GM18520 (cell line): ENCODE measurements around the gene TANC2.
A peak's percentile ranks its signal among the peaks of the same experiment; 100 is the strongest.
"Not testable (repeated sequence)": the region's sequence is repeated elsewhere in the genome, so short reads cannot be mapped to it uniquely, and the experiment has no call there.

Source experiments
- ATAC-seq: cut with Tn5 transposase; IDR thresholded peaks from one replicate; pipeline ENCODE4 v1.9.1; 2021; ENCODE audit not compliant: unreplicated experiment

The TANC2 gene

DNA sequence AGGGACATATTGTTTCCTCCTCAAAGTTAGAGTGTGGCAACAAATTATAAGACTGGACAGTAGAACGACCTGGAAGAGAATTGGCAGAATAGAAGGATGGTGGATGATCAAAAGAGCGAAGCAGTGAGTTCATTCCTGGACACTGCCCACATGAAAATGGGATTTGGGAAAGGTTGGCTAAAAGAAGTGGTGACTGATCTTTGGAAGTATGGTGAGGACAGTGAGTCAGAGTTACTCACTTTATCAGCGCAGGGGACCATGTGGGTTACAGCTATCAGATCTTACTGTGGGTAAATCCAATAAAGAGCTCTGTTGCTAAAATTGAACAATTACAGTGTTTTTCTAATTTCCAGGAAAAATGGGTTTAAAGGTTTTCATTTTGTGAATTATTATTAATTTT is 2.7 kb upstream of the TANC2 start:
- no peak for ATAC-seq

DNA sequence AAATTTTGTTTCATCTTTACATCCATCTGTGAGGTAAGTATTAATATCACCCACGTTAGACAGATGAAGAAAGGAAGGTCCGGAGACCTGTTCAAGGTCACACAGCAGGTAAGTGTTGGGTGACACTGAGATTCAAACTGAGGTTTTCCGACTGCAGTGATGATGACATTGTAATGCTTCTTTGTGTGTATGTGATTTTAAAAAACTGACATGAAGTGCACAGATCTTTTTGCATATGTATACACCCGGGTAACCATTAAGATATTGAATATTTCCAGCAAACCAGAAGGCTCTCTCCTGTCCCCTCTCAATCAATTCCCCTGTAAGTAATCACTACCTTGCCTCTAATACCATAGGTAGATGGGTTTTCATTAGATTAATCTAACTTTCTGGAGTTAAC is 1.5 kb upstream of the TANC2 start:
- no peak for ATAC-seq

GRCh38 chr17:62965174-62965685 is 805 bp upstream of the TANC2 start:
- no peak for ATAC-seq

- no peak for ATAC-seq
Measured at GRCh38 chr17:62966426-62967204, 580 bp downstream of the TANC2 start.

GRCh38 chr17:62967205-62967529 is 1.1 kb downstream of the TANC2 start:
- ATAC-seq = no peak

- peak; percentile 64 for ATAC-seq
Measured at GRCh38 chr17:62968445-62968923, 2.4 kb downstream of the TANC2 start.

DNA sequence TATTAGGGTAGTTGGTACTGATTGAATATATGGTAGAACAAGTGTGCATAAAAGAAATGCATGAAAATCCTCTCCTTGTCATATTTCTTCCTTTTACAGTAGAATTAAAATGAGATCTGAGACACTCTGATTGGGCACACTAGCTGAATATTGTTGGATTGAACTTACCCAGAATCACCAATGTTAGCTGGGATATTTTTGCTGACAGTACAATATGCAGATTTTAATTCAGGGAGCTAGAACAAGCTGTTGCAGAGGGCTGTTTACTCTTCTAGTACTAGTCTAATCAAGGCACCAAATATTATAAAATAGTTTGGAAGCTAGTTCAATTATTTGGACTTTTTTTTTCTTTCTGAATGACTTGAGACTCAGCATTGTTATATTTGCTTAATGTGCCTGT is 4.6 kb downstream of the TANC2 start:
- ATAC-seq = no peak

- ATAC-seq = no peak
Measured at GRCh38 chr17:62971853-62972252, 5.8 kb downstream of the TANC2 start.

- ATAC-seq = no peak
Measured at GRCh38 chr17:62974788-62975187, 8.8 kb downstream of the TANC2 start.

DNA sequence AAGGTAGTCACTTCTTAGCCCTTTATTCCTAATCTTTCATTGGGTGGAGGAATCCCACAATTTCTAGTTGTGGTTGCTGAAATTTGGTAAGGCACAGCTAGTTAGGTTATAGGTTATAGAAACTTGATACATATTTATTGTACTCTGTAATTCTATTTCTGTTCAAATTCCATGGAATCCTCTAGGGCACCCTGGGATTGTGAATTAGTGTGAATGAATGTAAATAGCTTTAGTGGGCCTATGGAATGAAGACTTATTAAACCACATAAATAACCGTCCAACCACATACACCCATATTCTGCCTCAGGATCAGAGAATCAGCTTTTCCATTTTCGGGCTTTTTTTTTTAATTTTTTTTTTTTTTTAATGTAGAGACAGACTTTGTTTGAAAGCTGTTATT is 9.2 kb downstream of the TANC2 start:
- ATAC-seq = no peak

GRCh38 chr17:62976643-62977231 is 10.7 kb downstream of the TANC2 start:
- ATAC-seq = not testable (repeated sequence)

- ATAC-seq = no peak
Measured at GRCh38 chr17:62980842-62981241, 14.8 kb downstream of the TANC2 start.

GRCh38 chr17:62981933-62982332 is 15.9 kb downstream of the TANC2 start:
- no peak for ATAC-seq

DNA sequence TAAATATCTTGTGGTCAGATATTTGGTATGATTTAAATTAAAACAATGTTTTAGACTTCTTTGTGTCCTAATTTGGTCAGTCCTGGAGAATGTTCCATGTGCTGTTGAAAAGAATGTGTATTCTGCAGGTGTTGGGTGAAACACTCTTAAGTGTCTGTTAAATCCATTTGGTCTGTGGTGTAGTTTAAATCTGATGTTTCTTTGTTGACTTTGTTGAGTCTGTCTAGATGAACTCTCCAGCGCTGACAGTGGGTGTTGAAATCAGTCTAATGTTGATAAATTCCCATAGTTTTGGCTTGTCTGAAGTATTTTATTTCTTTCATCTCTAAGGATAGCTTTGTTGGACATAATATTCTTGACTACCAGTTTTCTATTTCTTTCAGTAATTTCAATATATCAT is 18.8 kb downstream of the TANC2 start:
- ATAC-seq = no peak

- ATAC-seq = no peak
Measured at GRCh38 chr17:62986549-62986948, 20.5 kb downstream of the TANC2 start.

DNA sequence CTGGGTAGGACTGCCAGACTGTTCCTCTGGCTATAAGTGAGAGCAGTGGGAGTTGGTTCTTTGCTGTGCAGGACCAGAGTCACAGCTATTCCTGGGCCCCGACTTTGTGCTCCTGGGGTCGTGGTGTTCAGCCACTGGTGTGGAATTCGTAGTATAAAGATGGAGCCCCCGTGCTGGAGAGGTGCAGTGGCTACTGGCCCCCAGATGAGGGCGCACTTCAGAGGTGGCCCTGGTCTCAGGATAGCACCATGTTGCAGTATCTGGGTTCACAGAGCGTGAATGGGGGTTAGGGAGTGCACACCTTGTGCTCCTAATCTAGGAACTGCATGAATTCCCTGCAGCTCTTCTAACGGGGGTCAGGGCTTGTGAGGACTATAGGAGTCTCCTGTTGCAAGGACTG is 21.1 kb downstream of the TANC2 start:
- ATAC-seq = no peak

- ATAC-seq = no peak
Measured at GRCh38 chr17:62989501-62989900, 23.5 kb downstream of the TANC2 start.

DNA sequence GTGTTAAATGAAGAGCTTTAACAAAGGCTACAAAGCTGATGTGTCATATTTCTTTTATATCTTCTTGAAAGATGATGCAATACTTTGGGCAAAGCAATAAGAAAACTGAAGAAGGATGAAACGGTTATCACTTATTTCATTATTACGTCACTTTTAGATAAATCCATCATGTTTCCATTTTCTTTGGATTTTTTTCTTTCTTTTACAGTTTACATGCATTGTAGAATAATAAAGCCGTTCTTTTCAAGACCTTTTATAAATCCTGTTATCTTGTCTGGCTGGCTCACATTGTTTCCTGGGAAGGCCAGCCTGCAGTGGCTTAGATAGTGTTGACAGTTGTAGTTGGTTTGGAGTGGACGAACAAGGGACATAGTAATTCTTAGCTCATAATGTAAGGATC is 28.9 kb downstream of the TANC2 start:
- no peak for ATAC-seq

- no peak for ATAC-seq
Measured at GRCh38 chr17:62995377-62995885, 29.4 kb downstream of the TANC2 start.

DNA sequence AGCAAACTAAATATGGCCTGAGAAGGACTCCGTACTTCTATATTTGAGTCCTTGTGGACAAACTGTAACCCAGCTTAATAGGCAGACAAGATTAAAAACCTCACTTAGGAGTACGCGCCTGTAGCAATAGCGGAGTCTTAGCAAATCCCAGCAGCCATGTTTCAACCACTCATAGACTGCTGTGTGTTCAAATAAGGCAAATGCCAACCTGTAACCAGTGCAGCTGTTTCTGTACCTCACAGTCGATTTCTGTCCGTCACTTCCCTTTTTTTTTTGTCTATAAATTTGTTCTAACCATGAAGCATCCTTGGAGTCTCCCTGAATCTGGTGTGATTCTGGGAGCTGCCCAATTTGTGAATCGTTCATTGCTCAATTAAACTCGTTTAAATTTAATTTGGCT is 30.2 kb downstream of the TANC2 start:
- ATAC-seq = no peak

- no peak for ATAC-seq
Measured at GRCh38 chr17:62998166-62998565, 32.1 kb downstream of the TANC2 start.

DNA sequence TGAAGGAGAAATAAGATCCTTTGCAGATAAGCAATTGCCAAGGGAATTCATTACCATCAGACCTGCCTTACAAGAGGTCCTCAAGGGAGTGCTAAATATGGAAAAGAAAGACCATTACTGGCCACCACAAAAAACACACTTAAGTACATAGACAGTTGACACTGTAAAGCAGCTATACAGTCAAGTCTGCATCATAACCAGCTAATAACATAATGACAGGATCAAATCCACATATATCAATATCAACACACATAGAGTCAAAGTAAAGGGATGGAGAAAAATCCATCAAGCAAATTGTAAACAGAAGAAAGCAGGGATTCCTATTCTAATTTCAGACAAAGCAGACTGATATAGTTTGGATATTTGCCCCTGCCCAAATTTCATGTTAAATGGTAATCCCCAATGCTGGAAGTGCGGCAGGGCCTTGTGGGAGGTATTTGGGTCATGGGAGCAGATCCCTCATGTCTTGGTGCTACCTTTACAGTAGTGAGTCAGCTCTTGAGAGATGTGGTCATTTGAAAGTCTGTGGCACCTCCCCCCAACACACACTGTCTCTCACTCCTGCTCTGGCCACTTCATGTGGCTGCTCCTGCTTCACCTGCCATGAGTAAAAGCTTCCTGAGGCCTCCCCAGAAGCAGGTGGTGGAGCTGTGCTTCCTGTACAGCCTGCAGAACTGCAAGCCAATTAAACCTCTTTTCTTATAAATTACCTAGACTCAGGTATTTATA is 32.8 kb downstream of the TANC2 start:
- ATAC-seq = no peak
